T-helper 17 cell (primary cell): Measurements from ENCODE around the gene CARD8. TPM values are rescaled to one million over a fixed set of nuclear protein-coding genes. Genes with fewer than 3 reads are reported as not detected.
"Not testable (repeated sequence)": the region's sequence is repeated elsewhere in the genome, so short reads cannot be mapped to it uniquely, and the experiment has no call there.

Source experiments
- ATAC-seq: fragments of 150-1000 bp; cut with Tn5 transposase; 2 replicates; pipeline ENCODE4 v1.10.0; 2021; ENCODE audit warnings: mild to moderate bottlenecking, moderate library complexity
- DNase-seq, 3 donors: peaks; one replicate each; pipeline versions ENCODE4 v3.0.0 to v3.0.0-alpha.2; 2020 to 2021
- H3K9me3 ChIP-seq: one replicate; pipeline ENCODE4 v1.7.0; 2013; ENCODE audit warnings: low read length, mild to moderate bottlenecking; ENCODE audit not compliant: control insufficient read depth, poor library complexity, severe bottlenecking
- H3K27ac Mint-ChIP-seq: one replicate; pipeline ENCODE4 v1.8.0; 2022; ENCODE audit warnings: mild to moderate bottlenecking, moderate library complexity, mixed read lengths
- H3K27me3 Mint-ChIP-seq: one replicate; pipeline ENCODE4 v1.8.0; 2022; ENCODE audit warnings: mixed read lengths
- H3K36me3 Mint-ChIP-seq: one replicate; pipeline ENCODE4 v1.8.0; 2022; ENCODE audit warnings: low read depth, mixed read lengths
- H3K4me1 Mint-ChIP-seq: one replicate; pipeline ENCODE4 v1.8.0; 2022; ENCODE audit warnings: mild to moderate bottlenecking, mixed read lengths
- H3K4me3 Mint-ChIP-seq: one replicate; pipeline ENCODE4 v1.8.0; 2022; ENCODE audit warnings: mild to moderate bottlenecking, moderate library complexity, mixed read lengths
- total RNA-seq, 4 donors: library from RNA in 2 of 4; stranded (reverse) in 2 of 4; gene quantifications; one replicate each; pipeline ENCODE4 v1.2.3 and lab custom pipeline; 2022 to 2026

Gene CARD8
- total RNA-seq, 2 donors from 2014 or later: 127 to 164 TPM

DNA sequence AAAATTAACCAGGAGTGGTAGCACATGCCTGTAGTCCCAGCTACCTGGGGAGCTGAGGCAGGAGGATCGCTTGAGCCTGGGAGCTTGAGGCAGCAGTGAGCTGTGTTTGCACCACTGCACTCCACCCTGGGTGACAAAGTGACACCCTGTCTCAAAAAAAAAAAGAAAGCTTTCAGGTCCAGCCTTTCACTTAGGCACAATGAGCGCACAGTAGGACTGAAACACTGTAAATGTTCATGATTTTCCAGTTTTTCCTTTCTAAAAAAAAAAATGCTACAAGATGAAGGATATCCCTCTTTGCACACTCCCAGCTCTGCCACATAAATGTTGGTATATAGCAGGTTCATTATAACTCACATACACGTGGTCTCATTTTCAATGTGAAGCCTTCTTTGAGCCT is 32.0 kb upstream of the CARD8 start:
- Mint-ChIP-seq H3K27me3 (peaks cover 13% of the 10 kb centered on the region), H3K36me3 (peaks cover 2% of the 10 kb centered on the region), H3K4me1 (peaks cover 5% of the 10 kb centered on the region), H3K4me3 (no peak overlapping the region), H3K27ac (no peak overlapping the region)
- DNase-seq (no peak), ATAC-seq (no peak)
- no peaks in the 10 kb centered on the region for H3K9me3 ChIP-seq

DNA sequence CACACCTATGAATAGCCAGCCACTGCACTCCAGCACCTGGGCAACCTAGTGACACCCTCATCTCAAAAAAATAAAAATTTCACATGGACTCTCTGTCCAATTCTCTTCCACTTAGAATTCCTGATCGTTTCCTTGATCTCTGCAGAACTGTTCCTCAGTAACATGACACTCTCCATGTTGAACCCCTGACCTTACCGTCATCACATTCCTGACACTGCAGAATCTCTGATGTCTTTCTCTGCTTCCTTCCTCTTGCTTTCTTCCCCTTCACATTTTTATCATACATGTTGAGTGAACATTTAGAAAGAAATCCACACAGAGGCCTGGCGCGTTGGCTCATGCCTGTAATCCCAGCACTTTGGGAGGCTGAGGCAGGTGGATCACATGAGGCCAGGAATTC is 29.2 kb upstream of the CARD8 start:
- H3K4me3 Mint-ChIP-seq: no peak overlapping the region
- DNase-seq: no peak
- H3K4me1 Mint-ChIP-seq: no peaks in the 10 kb centered on the region
- no peak for ATAC-seq
- no peaks in the 10 kb centered on the region for H3K9me3 ChIP-seq
- no peak overlapping the region for H3K27ac Mint-ChIP-seq
- peaks cover 2% of the 10 kb centered on the region for H3K36me3 Mint-ChIP-seq
- H3K27me3 Mint-ChIP-seq: peaks cover 13% of the 10 kb centered on the region

DNA sequence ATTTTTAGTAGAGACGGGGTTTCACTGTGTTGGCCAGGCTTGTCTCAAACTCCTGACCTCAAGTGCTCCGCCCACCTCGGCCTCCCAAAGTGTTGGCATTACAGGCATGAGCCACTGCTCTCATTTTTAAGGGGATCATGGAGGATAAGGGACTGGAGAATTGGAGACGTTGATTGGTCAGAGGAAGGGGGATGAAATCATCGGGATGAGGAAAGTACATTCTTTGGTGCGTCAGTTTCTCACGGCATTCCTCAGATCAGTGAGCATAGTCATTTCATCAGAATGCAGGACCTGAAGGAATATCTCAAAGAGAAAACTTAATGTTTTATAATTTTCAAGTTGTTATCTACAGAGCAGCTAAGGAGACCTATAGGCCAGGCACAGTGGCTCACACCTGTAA is 28.2 kb upstream of the CARD8 start:
- H3K27me3 Mint-ChIP-seq: peaks cover 7% of the 10 kb centered on the region
- ATAC-seq: no peak
- no peaks in the 10 kb centered on the region for H3K9me3 ChIP-seq
- no peak overlapping the region for H3K4me3 Mint-ChIP-seq
- no peak for DNase-seq
- H3K27ac Mint-ChIP-seq: no peak overlapping the region
- H3K4me1 Mint-ChIP-seq: no peaks in the 10 kb centered on the region
- peaks cover 2% of the 10 kb centered on the region for H3K36me3 Mint-ChIP-seq

DNA sequence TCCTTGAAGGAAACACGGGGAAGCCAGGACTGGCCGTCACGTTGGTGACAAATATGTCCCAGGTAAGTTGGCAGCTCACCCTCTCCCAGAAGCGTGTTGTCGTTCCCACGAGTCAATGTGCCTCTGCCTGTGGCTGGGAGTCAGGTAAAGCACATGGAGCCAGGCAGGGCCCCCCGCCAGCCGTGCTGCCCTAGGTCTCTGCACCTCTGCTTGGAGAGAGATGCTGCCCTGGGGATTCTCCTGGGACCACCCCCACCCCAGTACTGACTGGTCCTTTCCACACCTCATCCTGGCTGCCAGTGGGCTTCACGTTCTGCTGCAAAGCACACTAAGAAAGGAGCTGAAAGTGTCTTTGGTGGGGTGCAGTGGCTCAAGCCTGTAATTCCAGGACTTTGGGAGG is 24.0 kb upstream of the CARD8 start:
- H3K4me3 Mint-ChIP-seq: no peak overlapping the region
- DNase-seq (no peak), ATAC-seq (no peak)
- no peak overlapping the region for H3K27ac Mint-ChIP-seq
- H3K9me3 ChIP-seq: no peaks in the 10 kb centered on the region
- H3K27me3 Mint-ChIP-seq: peaks cover 11% of the 10 kb centered on the region
- H3K36me3 Mint-ChIP-seq: no peaks in the 10 kb centered on the region
- H3K4me1 Mint-ChIP-seq: peaks cover 2% of the 10 kb centered on the region

DNA sequence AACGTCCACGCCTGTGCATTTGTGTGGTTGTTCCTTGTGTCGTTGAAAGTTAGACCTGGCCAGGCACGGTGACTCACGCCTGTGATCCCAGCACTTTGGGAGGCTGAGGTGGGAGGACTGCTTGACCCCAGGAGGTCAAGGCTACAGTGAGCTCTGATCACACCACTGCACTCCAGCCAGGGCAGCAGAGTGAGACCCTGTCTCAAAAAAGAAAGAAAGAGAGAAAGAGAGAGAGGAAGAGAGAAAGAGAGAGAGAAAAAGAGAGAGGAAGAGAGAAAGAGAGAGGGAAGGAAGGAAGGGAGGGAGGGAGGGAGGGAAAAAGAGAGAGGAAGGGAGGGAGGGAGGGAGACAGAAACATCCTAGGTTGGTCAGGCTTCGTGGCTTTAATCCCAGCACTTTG is 19.2 kb upstream of the CARD8 start:
- H3K9me3 ChIP-seq: no peaks in the 10 kb centered on the region
- ATAC-seq: no peak
- Mint-ChIP-seq H3K36me3 (no peaks in the 10 kb centered on the region), H3K27me3 (peaks cover 20% of the 10 kb centered on the region), H3K4me3 (no peak overlapping the region), H3K27ac (no peak overlapping the region), H3K4me1 (peaks cover 14% of the 10 kb centered on the region)
- DNase-seq: no peak

DNA sequence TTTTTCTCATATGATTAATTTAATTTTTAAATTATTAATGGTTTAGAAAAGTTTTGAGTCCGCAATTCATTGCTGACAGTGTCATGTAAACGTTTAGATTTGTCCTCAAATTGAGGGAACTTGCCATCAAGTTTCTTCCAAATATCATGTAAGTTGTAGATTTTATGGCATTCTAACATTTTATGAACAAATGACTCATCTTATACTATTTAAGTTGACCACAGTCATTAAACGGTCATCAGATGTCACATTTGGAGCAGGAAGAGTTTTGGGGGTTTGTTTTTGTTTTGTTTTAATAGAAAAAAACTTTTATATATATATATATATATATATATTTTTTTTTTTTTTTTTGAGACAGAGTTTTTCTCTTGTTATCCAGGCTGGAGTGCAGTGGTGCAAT is 18.5 kb upstream of the CARD8 start:
- Mint-ChIP-seq H3K4me1 (peaks cover 17% of the 10 kb centered on the region), H3K4me3 (no peak overlapping the region), H3K27me3 (peaks cover 27% of the 10 kb centered on the region), H3K27ac (no peak overlapping the region), H3K36me3 (no peaks in the 10 kb centered on the region)
- ATAC-seq (no peak), DNase-seq (no peak)
- H3K9me3 ChIP-seq: no peaks in the 10 kb centered on the region

DNA sequence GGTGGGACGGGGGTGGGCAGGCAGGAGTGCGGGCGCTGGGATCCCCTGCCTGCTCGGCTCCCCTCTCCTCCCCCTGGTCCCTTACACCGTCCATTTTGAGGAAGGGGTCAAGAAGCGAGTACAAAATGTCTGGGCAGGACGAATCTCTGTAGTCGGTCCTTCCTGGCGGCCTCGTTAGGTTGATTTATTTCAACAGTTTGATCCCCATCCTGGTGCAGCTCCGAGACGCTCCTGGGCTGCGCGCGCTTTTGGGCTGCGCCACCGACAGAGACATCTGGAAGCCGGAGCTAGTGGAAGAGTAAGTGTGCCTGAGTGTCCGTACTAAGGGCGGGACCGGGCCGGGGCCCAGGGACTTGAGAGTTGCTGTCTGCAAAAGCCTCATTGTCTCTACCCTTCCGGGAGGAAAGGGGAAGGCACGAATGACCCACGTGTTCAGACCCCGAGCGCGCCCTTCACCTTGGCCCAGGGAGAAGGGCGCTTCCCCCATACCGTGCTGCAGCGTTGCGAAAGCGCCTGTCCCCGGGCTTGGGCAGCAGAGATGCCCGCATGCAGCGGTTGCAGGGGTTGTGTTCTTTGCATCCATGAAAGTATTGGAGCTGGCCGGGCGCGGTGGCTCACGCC is 15.9 kb upstream of the CARD8 start:
- no peak for DNase-seq
- Mint-ChIP-seq H3K36me3 (peaks cover 2% of the 10 kb centered on the region), H3K27ac (no peak overlapping the region), H3K27me3 (peaks cover 32% of the 10 kb centered on the region), H3K4me3 (peak overlapping the region; percentile 93), H3K4me1 (peaks cover 20% of the 10 kb centered on the region)
- H3K9me3 ChIP-seq: no peaks in the 10 kb centered on the region
- peak; percentile 27 for ATAC-seq

DNA sequence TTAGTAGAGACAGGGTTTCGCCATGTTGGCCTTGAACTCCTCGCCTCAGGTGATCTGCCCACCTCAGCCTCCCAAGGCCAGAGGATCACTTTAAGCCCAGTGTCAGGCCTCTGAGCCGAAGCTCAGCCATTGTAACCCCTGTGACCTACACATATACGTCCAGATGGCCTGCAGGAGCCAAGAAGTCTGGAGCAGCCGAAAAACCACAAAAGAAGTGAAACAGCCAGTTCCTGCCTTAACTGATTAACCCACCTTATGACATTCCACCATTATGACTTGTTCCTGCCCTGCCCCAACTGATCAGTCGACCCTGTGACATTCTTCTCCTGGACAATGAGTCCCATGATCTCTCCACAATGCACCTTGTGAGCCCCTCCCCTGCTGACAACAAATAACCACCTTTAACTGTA is 13.9 kb upstream of the CARD8 start:
- H3K36me3 Mint-ChIP-seq, ATAC-seq, DNase-seq, H3K9me3 ChIP-seq: not testable (repeated sequence)
- H3K4me3 Mint-ChIP-seq: peak overlapping the region; percentile 93
- peaks cover 18% of the 10 kb centered on the region for H3K4me1 Mint-ChIP-seq
- H3K27me3 Mint-ChIP-seq: peaks cover 40% of the 10 kb centered on the region
- H3K27ac Mint-ChIP-seq: peak overlapping the region; percentile 87

DNA sequence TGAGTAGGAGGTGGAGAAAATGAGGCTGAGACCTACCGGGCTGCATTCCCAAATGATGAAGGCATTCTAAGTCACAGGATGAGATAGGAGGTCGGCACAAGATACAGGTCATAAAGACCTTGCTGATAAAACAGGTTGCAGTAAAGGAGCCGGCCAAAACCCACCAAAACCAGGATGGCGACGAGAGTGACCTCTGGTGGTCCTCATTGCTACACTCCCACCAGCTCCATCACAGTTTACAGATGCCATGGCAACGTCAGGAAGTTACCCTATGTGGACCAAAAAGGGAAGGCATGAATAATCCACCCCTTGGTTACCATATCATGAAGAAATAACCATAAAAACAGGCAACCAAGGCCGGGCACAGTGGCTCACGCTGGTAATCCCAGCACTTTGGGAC is 9.6 kb upstream of the CARD8 start:
- peaks cover 32% of the 10 kb centered on the region for H3K27me3 Mint-ChIP-seq
- H3K27ac Mint-ChIP-seq, ATAC-seq, H3K4me3 Mint-ChIP-seq, DNase-seq, H3K9me3 ChIP-seq, H3K4me1 Mint-ChIP-seq, H3K36me3 Mint-ChIP-seq: not testable (repeated sequence)

DNA sequence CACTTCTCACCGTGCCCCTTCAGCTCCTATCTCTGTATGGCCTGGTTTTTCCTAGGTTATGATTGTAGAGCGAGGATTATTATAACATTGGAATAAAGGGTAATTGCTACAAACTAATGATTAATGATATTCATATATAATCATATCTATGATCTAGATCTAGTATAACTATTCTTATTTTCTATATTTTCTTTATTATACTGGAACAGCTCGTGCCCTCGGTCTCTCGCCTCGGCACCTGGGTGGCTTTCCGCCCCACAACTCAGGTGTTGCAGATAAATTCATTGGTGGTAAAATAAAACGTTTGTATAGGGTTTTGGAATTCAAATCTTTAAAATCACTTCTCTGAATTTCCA is 4.6 kb upstream of the CARD8 start:
- Mint-ChIP-seq H3K4me1 (peaks cover 27% of the 10 kb centered on the region), H3K4me3 (peak overlapping the region; percentile 94), H3K27ac (peak overlapping the region; percentile 96)
- not testable (repeated sequence) for H3K36me3 Mint-ChIP-seq, H3K27me3 Mint-ChIP-seq, H3K9me3 ChIP-seq, DNase-seq, ATAC-seq

DNA sequence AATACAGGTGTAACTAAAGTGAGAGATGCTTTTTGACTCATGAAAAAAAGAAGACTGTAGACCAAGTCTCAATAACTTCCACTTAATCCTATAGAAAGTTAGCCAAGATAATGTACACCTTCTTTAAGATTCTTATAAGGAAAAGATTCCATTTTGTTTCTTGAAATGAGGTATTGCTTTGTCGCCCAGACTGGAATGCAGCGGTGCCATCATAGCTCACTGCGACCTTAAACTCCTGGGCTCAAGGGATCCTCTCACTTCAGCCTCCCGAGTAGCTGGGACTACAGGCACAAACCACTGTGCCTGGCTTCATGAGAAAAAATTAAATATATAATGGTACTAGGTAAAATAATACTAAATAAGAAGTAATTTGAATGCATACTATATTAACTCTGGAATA is 3.3 kb upstream of the CARD8 start:
- Mint-ChIP-seq H3K27ac (peak overlapping the region; percentile 96), H3K4me1 (peaks cover 33% of the 10 kb centered on the region)
- ATAC-seq, H3K36me3 Mint-ChIP-seq, H3K9me3 ChIP-seq, H3K27me3 Mint-ChIP-seq, DNase-seq, H3K4me3 Mint-ChIP-seq: not testable (repeated sequence)

DNA sequence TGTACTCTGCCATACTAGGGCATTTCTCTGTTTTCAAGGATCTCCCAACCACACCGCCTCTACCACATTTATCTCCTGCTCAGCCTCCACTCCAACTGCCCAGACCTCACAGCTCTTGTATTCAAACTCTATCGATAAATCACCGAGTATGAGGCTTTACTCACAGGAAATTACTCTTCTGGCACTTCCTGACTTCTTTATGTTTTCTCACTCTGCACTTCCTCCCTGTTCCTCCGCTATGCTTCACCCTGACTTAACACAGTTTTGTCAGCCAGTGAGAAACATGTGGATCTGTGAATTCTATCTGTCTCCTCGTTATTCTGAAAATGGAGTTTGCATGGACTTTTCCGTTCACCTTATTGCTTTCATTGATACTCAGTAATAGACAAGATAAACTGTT is 2.6 kb upstream of the CARD8 start:
- Mint-ChIP-seq H3K27ac (peak overlapping the region; percentile 96), H3K36me3 (peaks cover 2% of the 10 kb centered on the region), H3K4me3 (peak overlapping the region; percentile 90), H3K27me3 (no peaks in the 10 kb centered on the region), H3K4me1 (peaks cover 37% of the 10 kb centered on the region)
- no peaks in the 10 kb centered on the region for H3K9me3 ChIP-seq
- ATAC-seq (peak; percentile 7), DNase-seq (no peak)

DNA sequence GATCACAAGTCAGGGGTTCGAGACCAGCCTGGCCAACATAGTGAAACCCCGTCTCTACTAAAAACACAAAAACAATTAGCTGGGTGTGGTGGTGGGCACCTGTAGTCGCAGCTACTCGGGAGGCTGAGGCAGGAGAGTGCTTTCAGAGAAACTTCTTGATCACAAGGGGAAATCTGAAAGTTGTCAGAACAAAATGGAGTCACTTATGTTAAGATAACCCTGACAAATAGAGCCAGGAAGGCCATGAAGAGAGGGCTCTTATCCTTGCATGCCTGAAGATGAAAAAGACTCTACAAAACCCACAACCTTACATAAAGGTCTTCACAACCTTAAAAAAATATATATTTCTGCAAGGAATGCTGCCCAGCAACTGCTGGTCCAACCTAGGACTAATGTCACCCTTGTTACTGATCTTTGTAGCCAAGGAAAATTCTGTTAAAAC is 1.2 kb downstream of the CARD8 start:
- Mint-ChIP-seq H3K4me3 (peak overlapping the region; percentile 75), H3K27ac (peak overlapping the region; percentile 93), H3K36me3 (peaks cover 4% of the 10 kb centered on the region), H3K27me3 (no peaks in the 10 kb centered on the region), H3K4me1 (peaks cover 61% of the 10 kb centered on the region)
- no peaks in the 10 kb centered on the region for H3K9me3 ChIP-seq
- no peak for ATAC-seq
- no peak for DNase-seq

DNA sequence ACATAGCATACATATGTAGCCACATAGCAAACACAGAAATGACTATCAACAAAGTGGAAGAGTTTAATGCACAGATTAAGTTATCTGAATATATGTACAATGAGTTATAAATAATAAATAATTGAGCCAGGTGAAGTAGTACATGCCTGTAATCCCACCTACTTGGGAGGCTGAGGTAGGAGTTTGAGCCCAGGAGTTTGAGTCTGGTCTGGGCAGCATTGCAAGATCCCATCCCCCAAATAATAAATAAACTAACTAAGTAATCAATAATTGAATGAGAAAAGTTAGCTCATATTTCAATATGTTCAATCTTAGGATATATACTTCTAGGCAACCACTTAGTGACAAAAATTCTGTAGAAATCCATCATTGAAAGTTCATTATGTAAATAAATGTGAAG is 1.7 kb downstream of the CARD8 start:
- Mint-ChIP-seq H3K4me3 (peak overlapping the region; percentile 75), H3K27me3 (no peaks in the 10 kb centered on the region), H3K36me3 (peaks cover 4% of the 10 kb centered on the region), H3K4me1 (peaks cover 62% of the 10 kb centered on the region), H3K27ac (peak overlapping the region; percentile 93)
- DNase-seq (no peak), ATAC-seq (no peak)
- no peaks in the 10 kb centered on the region for H3K9me3 ChIP-seq
